ENCODE data around the gene FBXW5.

Gene FBXW5

DNA sequence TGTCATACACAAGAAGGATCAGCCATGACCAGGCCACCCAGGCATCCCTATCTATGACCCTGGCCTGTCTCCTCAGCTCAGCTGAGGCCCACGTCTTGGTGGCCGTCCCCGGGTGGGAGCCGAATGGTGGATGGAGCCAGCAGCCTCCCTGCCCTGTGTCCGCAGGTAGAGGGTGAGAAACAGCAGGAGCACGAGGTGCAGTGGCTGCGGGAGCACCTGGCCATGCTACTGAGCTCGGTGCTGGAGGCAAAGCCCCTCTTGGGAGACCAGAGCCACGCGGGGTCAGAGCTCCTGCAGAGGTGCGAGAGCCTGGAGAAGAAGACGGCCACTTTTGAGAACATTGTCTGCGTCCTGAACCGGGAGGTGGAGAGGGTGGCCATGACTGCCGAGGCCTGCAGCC, 24.5 kb downstream of the FBXW5 start:
- DNase-seq (ENCODE audit: insufficient read length, low spot score) (no peak), FAIRE-seq (no peak)
- TF ChIP-seq POLR2AphosphoS5 (IDR thresholded peaks at IDR 0.05; ENCODE audit: low read depth, low read length) (no peak), PAX5 (IDR thresholded peaks at IDR 0.05; ENCODE audit: insufficient read depth, low read length, severe bottlenecking) (no peak), TAF1 (IDR thresholded peaks at IDR 0.05; ENCODE audit: low read depth, low read length) (no peak), SPI1 (IDR thresholded peaks at IDR 0.05; ENCODE audit: low read depth, low read length) (no peak), POLR2A (IDR thresholded peaks at IDR 0.05; ENCODE audit: low read depth, low read length) (no peak), POU2F2 (IDR thresholded peaks at IDR 0.05; ENCODE audit: low read depth, low read length) (no peak)

DNA sequence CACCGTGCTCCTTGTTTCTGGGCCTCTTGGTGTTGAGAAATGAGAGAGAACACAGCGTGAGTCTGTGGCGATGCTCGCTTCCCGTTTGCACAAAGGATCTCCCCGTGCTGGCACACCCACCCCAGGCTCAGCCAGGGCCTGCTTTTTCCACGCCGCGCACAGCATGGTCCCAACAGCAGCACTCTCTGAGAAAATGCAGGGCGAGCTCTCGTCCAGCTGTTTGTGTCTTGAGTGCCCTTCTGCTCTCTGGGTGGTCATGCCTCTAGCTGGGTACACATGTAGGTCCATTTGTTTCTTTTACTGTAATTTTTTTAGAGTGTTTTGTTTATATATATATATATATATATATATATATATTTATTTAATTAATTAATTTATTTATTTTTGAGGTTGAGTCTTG, 26.6 kb downstream of the FBXW5 start:
- no peak for FAIRE-seq
- TF ChIP-seq SPI1 (IDR thresholded peaks at IDR 0.05; ENCODE audit: low read depth, low read length) (no peak), TAF1 (IDR thresholded peaks at IDR 0.05; ENCODE audit: low read depth, low read length) (no peak), POU2F2 (IDR thresholded peaks at IDR 0.05; ENCODE audit: low read depth, low read length) (no peak), POLR2A (IDR thresholded peaks at IDR 0.05; ENCODE audit: low read depth, low read length) (no peak), PAX5 (IDR thresholded peaks at IDR 0.05; ENCODE audit: insufficient read depth, low read length, severe bottlenecking) (no peak), POLR2AphosphoS5 (IDR thresholded peaks at IDR 0.05; ENCODE audit: low read depth, low read length) (no peak)
- no peak for DNase-seq (ENCODE audit: insufficient read length, low spot score)

DNA sequence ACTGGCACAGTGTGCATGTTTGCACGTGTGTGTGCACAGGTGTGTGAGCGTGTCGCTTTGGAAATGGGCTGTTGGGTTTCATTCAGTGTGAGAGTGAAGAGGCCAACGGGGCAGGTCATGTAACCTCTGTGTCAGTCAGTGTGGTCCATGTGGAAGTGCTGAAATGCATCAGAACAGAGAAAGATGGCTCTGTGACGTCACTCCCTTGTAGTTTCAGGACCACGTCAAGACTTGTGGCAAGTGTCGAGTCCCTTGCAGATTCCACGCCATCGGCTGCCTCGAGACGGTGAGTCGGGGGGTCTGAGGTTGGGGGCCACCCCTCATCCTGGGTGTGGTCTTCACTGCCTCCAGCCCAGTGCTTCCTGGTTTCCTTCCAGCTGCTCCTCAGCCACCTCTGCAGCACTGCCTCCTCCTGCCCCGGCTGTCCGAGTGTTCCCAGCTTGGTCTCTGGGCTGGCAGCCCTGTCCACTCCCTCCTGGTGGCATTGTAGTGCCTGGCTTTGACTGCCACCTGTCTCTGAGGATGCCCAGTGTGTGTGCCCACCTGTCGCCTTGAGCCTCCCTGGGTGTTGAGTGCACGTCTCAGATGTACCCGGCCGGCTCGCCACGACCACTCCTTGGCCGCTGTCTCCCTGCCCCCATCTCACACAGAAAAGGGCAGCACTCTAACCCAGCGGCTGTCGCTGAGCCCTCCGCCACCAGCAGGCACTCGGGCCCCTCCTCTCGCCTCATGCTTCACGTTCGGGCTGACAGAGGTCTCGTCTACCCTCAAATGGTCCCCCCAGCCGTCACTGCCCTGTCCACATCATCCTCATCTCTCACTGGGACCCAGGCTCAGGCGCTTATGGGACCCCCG, 28.0 kb downstream of the FBXW5 start:
- FAIRE-seq (no peak), DNase-seq (ENCODE audit: insufficient read length, low spot score) (no peak)
- TF ChIP-seq TAF1 (IDR thresholded peaks at IDR 0.05; ENCODE audit: low read depth, low read length) (no peak), PAX5 (IDR thresholded peaks at IDR 0.05; ENCODE audit: insufficient read depth, low read length, severe bottlenecking) (no peak), POLR2AphosphoS5 (IDR thresholded peaks at IDR 0.05; ENCODE audit: low read depth, low read length) (no peak), POLR2A (IDR thresholded peaks at IDR 0.05; ENCODE audit: low read depth, low read length) (no peak), SPI1 (IDR thresholded peaks at IDR 0.05; ENCODE audit: low read depth, low read length) (no peak), POU2F2 (IDR thresholded peaks at IDR 0.05; ENCODE audit: low read depth, low read length) (no peak)

DNA sequence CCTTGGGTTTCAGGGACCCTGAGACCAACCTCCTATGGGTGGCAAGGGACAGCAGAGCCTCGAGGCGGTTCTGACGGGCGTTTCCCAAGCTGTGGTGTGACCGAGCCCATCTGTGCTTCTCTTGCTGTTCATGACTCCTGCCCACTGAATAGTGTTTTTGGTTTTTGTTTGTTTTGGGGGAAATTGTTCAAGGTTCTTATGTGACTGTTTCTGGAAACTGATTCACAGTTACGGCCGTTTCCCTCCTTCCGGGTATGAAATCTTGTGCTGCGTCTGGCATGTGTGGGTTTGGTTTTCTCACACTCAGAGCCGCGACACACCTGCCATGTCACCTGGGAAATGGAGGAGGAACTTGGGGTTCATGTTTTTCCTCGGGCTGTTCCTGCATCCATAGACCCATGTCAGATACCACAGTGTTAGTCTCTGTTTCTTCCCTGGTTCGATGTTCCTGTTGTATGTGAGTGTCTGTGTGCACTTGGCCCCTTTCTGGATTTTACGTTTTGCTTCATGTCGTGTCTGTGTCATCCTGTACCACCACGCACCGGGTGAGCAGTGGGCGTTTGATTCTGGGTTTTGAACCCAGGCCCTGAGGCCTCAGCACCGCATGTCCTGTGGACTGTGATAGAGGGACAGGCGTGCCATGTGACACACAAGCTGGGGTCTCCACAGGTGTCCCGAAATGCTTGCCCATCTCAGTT, 28.8 kb downstream of the FBXW5 start:
- DNase-seq (ENCODE audit: insufficient read length, low spot score) (no peak), FAIRE-seq (no peak)
- TF ChIP-seq PAX5 (IDR thresholded peaks at IDR 0.05; ENCODE audit: insufficient read depth, low read length, severe bottlenecking) (no peak), POU2F2 (IDR thresholded peaks at IDR 0.05; ENCODE audit: low read depth, low read length) (no peak), POLR2A (IDR thresholded peaks at IDR 0.05; ENCODE audit: low read depth, low read length) (no peak), POLR2AphosphoS5 (IDR thresholded peaks at IDR 0.05; ENCODE audit: low read depth, low read length) (no peak), SPI1 (IDR thresholded peaks at IDR 0.05; ENCODE audit: low read depth, low read length) (no peak), TAF1 (IDR thresholded peaks at IDR 0.05; ENCODE audit: low read depth, low read length) (no peak)

DNA sequence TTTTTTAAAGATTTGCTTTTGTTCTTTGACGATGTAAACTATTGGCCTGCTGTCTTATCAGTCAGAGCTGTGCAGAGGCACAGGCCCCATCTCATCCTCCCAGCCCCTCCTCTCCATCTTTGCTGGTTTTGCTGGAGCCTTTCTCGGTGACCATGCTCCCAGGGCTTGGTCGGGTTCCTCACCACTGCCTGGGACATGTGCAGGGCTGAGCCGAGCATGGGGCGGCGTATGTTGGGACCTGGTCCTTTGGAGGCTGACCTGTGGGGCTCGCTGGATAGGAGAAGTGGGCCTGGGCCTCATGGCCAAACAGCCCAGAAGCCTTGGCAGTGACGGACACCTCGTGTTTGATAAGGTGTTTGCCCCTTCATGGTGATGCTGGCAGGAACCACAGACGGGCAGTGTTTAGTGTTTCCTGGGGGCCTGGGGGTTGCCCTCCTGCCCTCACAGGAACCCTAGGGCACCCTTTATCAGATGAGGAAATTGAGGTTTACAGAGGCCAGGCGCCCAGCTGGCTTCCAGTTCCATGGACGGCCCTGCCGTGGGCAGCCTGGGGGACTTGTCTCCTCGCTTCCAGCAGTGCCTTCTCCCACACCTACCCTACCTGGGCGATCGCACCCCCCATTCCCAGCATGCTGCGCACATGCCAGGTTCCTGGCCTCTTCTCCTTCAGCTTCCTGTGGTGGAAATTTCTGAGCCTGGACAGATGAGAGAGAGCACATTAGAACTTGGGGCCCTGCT, 30.7 kb downstream of the FBXW5 start:
- TF ChIP-seq PAX5 (IDR thresholded peaks at IDR 0.05; ENCODE audit: insufficient read depth, low read length, severe bottlenecking) (no peak), POLR2A (IDR thresholded peaks at IDR 0.05; ENCODE audit: low read depth, low read length) (no peak), SPI1 (IDR thresholded peaks at IDR 0.05; ENCODE audit: low read depth, low read length) (no peak), POLR2AphosphoS5 (IDR thresholded peaks at IDR 0.05; ENCODE audit: low read depth, low read length) (no peak), TAF1 (IDR thresholded peaks at IDR 0.05; ENCODE audit: low read depth, low read length) (no peak), POU2F2 (IDR thresholded peaks at IDR 0.05; ENCODE audit: low read depth, low read length) (no peak)
- FAIRE-seq (no peak), DNase-seq (ENCODE audit: insufficient read length, low spot score) (no peak)

DNA sequence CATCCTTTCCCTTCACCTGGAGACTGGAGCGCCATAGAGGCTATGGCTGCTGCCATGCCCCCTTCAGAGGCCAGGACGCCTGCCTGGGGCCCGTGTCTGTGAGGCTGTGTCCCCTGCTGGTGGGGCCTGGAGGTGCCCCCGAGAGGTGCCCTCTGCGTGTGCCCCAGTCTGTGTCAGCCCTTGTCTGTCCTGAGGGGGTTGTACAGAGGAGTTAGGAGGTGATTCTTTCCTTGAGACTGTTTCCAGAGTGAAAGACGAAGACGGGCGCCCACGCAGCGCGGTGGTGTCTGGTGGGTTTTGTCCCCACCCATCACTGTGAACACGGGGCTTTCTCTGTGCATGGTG, 33.7 kb downstream of the FBXW5 start:
- TF ChIP-seq TAF1 (IDR thresholded peaks at IDR 0.05; ENCODE audit: low read depth, low read length): no peak
- TF ChIP-seq SPI1 (IDR thresholded peaks at IDR 0.05; ENCODE audit: low read depth, low read length): no peak
- no peak for TF ChIP-seq PAX5 (IDR thresholded peaks at IDR 0.05; ENCODE audit: insufficient read depth, low read length, severe bottlenecking)
- TF ChIP-seq POLR2AphosphoS5 (IDR thresholded peaks at IDR 0.05; ENCODE audit: low read depth, low read length): no peak
- TF ChIP-seq POLR2A (IDR thresholded peaks at IDR 0.05; ENCODE audit: low read depth, low read length): no peak
- TF ChIP-seq POU2F2 (IDR thresholded peaks at IDR 0.05; ENCODE audit: low read depth, low read length): no peak
- FAIRE-seq: no peak
- DNase-seq (ENCODE audit: insufficient read length, low spot score): no peak

DNA sequence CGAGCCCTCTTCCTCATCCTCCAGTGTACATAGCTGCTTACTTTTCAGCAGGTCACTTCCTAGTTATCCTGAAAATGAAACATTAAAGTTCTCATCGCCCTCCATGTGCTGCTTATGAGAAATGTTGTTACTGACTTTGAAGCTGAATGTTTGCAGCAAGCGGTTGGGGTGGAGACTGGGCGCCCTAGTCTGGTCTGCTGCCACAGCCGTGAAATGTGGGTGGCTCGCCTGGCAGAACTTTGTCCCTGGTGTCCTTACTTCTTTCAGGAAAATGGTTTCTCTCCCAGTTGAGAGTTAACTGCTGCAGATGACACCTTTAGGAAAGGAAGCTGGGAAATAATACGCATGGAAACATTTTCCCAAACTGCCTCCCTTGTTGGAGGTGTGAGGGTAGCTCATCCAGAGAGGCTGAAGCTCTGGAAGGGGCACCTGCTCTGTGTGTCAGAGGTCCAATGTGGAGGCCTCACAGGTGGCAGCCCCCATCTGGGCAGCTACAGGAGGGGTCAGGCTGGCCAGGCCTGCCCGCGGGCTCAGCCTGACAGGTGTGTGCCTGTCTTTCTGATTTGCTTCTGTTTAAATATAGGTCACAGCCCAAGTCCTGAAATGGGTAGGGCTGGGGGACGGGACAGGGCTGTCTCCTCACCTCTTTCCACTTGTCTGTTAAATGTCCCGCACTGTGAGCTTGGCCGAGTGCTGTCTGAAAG, 34.2 kb downstream of the FBXW5 start:
- DNase-seq (ENCODE audit: insufficient read length, low spot score): no peak
- no peak for TF ChIP-seq POLR2AphosphoS5 (IDR thresholded peaks at IDR 0.05; ENCODE audit: low read depth, low read length)

DNA sequence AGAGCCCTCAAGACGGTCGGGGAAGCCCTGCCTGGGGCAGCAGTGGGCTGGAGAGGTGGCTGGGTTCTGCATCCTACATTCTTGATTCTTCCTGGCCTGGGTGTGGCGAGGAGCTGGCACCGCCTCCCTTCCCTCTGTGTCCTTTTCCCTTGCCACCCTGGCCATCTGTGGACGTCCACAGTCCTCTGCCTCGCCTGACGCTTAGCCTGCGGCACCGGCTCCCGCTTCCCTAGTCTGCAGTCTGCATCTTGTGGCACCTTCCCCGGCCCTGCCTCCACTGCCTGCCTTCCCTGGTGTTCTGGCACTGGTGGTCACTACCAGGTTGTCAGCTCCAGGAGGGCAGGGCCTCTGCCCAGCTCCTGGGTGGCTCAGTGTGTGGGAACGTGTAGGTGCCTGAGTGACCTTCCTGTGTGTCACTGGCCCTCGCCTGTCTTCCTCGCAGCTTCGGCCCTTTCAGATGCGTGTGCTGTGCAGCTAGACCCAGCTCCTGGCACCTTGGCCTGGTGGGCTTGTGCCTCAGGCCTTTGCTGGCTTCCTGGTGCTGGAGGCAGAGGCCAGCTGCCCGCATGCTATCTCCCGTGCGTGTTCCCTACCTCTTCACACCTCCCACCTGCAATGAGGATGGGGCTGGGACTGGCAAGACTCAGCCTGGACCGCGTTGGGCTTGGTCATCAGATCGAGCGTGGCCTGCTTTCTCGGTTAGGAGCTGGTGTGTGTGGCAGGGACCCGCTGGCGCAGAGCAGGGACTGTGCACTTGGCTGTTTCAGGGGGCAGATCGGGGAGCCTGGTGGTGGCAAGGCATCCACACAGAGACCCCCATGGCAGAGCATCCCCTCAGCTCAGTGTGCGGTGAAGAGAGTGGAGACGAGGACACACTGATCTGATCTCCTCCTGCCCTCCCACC, 37.3 kb downstream of the FBXW5 start:
- TF ChIP-seq SPI1 (IDR thresholded peaks at IDR 0.05; ENCODE audit: low read depth, low read length) (no peak), PAX5 (IDR thresholded peaks at IDR 0.05; ENCODE audit: insufficient read depth, low read length, severe bottlenecking) (no peak), POLR2AphosphoS5 (IDR thresholded peaks at IDR 0.05; ENCODE audit: low read depth, low read length) (no peak), POU2F2 (IDR thresholded peaks at IDR 0.05; ENCODE audit: low read depth, low read length) (no peak), TAF1 (IDR thresholded peaks at IDR 0.05; ENCODE audit: low read depth, low read length) (no peak), POLR2A (IDR thresholded peaks at IDR 0.05; ENCODE audit: low read depth, low read length) (no peak)
- DNase-seq (ENCODE audit: insufficient read length, low spot score) (no peak), FAIRE-seq (no peak)

More for the DNA sequence above, 34.2 kb downstream of the FBXW5 start:
- FAIRE-seq: no peak

All from GM12891 (cell line).